Mucosa of rectum (tissue), 2 donors: ENCODE data around the gene LRRC63.

Source experiments
- H3K27ac ChIP-seq, 2 donors: one replicate each; pipeline ENCODE4 v1.7.0; 2013; ENCODE audit warnings: inconsistent platforms in 2 of 2, low read depth in 2 of 2, low read length in 2 of 2
- H3K27me3 ChIP-seq, 2 donors: one replicate each; pipeline ENCODE4 v1.7.0; 2013; ENCODE audit warnings: low read length in 2 of 2; ENCODE audit not compliant: control insufficient read depth in 2 of 2, insufficient read depth in 2 of 2
- H3K36me3 ChIP-seq, 2 donors: one replicate each; pipeline ENCODE4 v1.7.0; 2013; ENCODE audit warnings: low read length in 2 of 2; ENCODE audit not compliant: control insufficient read depth in 2 of 2, insufficient read depth in 2 of 2
- H3K4me1 ChIP-seq, 2 donors: one replicate each; pipeline ENCODE4 v1.7.0; 2013; ENCODE audit warnings: low read length in 2 of 2, mild to moderate bottlenecking in 1 of 2; ENCODE audit not compliant: control insufficient read depth in 2 of 2, insufficient read depth in 2 of 2
- H3K4me3 ChIP-seq, 2 donors: one replicate each; pipeline ENCODE4 v1.7.0; 2013; ENCODE audit warnings: low read length in 2 of 2
- H3K9ac ChIP-seq, 2 donors: one replicate each; pipeline ENCODE4 v1.7.0; 2013; ENCODE audit warnings: low read length in 2 of 2, low read depth in 1 of 2, mild to moderate bottlenecking in 1 of 2
- H3K9me3 ChIP-seq, 2 donors: one replicate each; pipeline ENCODE4 v1.7.0; 2013; ENCODE audit warnings: low read length in 2 of 2; ENCODE audit not compliant: control insufficient read depth in 2 of 2
- donor health status: healthy.
- donor health status: Normal muscosa, but diverticular disease.

The LRRC63 gene

DNA sequence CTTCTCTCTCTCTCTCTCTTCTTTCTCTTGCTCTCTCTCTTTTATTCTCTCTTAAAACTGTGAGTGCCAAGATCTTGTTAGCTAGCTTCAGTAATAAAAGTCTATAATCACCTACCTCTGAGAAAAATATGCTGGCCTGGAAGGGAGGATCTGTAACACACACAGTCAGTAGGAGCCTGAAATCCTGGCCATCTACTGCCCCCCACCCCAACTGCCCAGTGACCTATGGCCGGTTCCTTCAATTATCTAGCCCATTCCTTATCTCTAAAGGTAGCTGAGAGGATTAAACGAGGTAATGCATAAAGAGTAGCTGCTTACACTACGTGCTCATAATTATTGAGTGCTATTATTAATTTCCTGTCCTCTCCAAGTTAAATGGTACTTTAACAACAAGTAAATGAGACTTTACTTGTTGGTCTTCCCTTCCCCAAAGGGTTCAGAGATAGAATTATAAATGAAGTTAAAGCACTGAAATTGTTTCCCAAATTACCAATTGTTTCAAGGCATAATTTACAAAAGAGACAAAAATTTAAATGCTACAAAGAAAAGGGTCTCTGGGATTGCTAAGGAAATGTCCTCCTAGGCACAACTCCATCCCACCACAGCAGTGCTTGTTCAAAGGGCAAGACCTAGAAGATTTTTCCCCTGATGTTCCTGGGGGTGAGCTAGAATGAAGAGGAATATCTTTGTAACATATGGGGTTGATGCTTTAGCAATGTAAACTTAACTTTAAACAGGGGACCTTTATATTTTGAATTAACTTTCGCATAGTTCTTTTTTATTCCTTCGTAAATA lies 31.6 kb upstream of the LRRC63 start:
- Histone ChIP-seq H3K9me3 (no peaks in the 10 kb centered on the region), H3K27me3 (no peaks in the 10 kb centered on the region), H3K9ac (peak overlapping the region; percentile 8 to 48), H3K4me1 (peaks cover 0 to 3% of the 10 kb centered on the region in 2 donors), H3K27ac (peak overlapping the region; percentile 44 to 62), H3K36me3 (no peaks in the 10 kb centered on the region), H3K4me3 (peak overlapping the region; percentile 34 to 78)

DNA sequence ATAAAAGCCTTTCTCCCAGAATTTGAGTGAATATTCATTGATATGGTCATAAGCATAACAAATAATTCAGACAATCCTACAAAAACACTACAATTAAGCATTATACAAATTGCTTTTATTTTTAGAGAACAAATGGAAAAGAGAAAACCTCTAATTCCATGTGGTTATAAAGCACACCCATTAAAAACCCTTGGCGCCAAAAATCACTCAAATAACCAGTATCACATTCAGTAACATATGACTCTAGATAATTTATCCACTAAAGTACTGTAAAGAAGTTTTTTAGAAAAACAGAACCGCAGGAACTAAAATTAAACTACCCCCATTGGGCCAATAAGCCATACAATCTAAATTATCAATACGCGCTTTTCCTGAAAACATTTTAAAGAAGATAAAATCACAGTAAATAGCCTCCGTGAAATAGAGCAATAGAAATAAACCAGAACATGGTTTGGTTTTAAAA lies 30.3 kb upstream of the LRRC63 start:
- Histone ChIP-seq H3K4me3 (peak overlapping the region; percentile 51 to 78), H3K9me3 (no peaks in the 10 kb centered on the region), H3K9ac (peak overlapping the region in 1 of 2 donors; percentile 70), H3K36me3 (no peaks in the 10 kb centered on the region), H3K27me3 (no peaks in the 10 kb centered on the region), H3K27ac (peak overlapping the region; percentile 64 to 75), H3K4me1 (no peaks in the 10 kb centered on the region)

DNA sequence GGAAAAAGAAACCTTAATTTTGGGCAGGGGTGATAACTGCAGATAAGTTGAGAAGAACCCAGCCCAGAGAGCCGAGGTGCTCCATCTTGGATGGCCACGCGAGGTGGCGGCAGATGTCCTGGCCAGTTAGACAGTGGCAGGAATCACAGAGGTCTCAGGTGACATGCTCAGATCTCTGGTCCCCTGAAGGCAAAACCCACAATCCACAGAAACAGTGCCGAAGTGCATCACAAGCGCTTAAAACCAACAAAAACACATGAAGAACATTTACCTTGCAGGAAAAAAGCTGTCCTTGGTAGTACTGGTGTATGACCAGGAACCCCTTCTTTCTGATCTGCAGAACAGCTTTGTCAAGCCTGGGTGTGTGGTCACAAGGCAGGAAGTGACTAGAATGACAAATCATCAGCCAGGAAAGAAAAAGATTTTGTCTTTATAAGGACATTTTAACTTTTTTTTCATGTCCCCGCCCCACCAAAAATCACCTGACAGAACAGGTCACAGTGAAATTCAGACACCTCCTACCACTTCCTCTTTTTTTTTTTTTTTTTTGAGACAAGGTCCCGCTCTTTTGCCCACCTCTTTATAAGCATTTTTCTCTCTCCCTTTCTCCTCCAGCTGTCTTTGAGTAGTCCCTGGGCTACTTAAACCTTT lies 29.8 kb upstream of the LRRC63 start, which contains the start of gene LCP1:
Gene LCP1, minus strand, starts transcription at position 338 of the 651 bp plus-strand sequence. CDS start 22,515 bp downstream, outside the sequence.
- H3K27ac ChIP-seq, result peak within 1 kb of the TSS; percentile 64 to 75
- no peaks in the 10 kb centered on the region for H3K36me3 ChIP-seq
- H3K27me3 ChIP-seq, result no peaks in the 10 kb centered on the region
- peak within 1 kb of the TSS in 1 of 2 donors; percentile 70 for H3K9ac ChIP-seq
- H3K9me3 ChIP-seq, result no peaks in the 10 kb centered on the region
- peak within 1 kb of the TSS; percentile 51 to 78 for H3K4me3 ChIP-seq
- H3K4me1 ChIP-seq, result no peaks in the 10 kb centered on the region

DNA sequence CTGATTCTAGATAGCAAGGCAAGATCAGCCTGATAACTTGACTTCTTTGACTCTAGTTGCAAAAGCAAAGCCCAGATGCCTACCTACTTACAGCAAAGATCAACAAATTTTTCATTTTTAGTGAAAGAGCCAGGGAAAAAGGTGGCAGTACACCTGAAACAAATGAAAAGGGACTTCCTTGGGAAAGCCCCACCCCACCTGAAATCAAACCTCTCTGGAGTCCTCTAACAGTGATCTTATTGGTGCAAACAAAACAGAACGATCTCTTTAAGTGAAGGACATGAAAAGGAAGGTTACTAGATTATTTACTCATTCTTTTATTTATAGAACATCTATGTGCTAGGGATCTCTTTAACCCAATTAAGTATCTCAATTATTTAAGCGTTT lies 29.2 kb upstream of the LRRC63 start:
- Histone ChIP-seq H3K9ac (no peak overlapping the region), H3K36me3 (no peaks in the 10 kb centered on the region), H3K4me3 (peak overlapping the region in 1 of 2 donors; percentile 78), H3K9me3 (no peaks in the 10 kb centered on the region), H3K27me3 (no peaks in the 10 kb centered on the region), H3K4me1 (no peaks in the 10 kb centered on the region), H3K27ac (peak overlapping the region in 1 of 2 donors; percentile 64)

DNA sequence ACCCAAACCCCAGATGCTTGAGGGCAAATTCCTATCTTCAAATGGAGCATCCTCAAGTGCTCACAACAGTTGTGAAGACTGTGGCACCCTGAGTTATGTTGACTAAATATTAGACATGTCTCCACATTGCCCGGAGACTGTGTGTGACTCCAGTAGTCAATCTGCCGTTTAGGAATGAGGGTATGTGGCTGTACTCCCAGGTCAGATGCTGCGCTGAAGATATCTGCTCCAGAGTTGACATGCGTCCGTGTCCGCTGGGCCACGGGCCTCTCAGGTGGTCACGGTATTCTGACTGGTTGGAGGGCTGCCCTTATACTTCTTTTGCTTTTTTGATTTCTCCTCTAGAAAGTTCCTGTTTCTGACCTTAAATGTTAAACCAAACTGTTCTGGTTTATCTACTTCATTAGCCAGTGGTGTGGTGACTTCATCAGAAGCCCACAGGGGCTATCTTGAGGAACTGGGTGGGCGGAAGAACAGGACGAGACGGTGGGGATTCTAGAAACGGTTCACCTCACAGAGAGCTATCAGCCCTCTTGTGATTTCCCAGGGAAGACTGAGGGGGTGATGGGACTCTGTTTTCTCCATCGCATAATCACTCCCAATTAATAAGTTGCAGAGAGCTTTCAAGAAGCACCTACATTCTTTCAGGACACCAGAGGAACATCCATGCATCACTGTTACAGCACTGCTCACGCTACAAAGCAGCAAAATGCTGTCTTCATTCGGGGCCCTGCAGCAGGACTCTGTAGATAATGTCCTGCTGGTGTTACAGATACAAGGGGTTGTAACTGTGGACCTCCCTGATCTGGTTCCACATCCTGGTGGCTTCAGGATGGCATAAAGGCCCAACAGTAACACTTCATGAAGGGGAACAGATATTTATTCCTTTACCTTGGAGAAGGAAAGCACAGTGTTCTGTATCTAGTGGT lies 28.4 kb upstream of the LRRC63 start:
- no peak overlapping the region for H3K4me3 ChIP-seq
- H3K27me3 ChIP-seq, result no peaks in the 10 kb centered on the region
- H3K36me3 ChIP-seq, result no peaks in the 10 kb centered on the region
- peak overlapping the region in 1 of 2 donors; percentile 34 for H3K27ac ChIP-seq
- no peaks in the 10 kb centered on the region for H3K9me3 ChIP-seq
- H3K9ac ChIP-seq, result no peak overlapping the region
- no peaks in the 10 kb centered on the region for H3K4me1 ChIP-seq

DNA sequence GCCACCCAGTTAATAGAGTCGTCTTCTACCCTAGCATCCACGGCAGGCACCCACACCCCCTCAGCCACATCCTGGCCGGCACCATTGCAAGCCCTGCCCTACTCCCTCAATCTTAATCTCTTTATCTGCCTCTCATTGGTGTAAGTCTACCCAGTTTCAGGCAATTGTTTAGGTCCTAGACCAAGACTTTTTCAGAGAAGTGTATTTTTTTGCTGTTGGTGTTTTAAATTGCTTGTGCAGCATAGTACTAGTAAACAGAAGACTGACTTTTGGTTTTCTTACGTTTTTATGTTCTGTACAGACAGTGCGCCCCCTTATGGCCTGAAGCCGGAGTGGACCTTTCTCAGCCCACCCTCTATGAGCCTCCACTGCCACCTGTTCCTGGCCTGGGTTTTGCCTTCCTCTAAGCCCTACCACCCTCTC lies 27.4 kb upstream of the LRRC63 start:
- Histone ChIP-seq H3K27me3 (no peaks in the 10 kb centered on the region), H3K4me1 (no peaks in the 10 kb centered on the region), H3K27ac (peak overlapping the region in 1 of 2 donors; percentile 50), H3K9me3 (no peaks in the 10 kb centered on the region), H3K9ac (peak overlapping the region in 1 of 2 donors; percentile 53), H3K4me3 (peak overlapping the region in 1 of 2 donors; percentile 49), H3K36me3 (no peaks in the 10 kb centered on the region)

DNA sequence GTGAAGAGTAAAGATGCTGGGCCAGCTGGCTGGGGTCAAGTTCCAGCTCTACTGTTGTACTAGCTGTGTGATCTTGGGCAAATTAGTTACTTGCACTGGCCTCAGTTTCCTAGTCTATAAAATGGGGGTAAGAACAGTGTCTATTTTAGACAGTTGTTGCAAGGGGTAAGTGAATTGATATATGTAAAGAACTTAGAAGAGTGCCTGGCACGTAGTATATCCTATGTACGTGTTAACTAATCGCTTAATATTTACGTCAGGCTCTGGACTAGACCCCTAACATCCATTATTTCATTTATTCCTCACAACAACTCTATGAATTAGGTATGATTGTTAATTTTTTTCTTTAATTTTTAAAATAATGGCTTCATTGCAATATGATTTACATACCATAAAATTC lies 26.1 kb upstream of the LRRC63 start:
- Histone ChIP-seq H3K27ac (no peak overlapping the region), H3K4me3 (no peak overlapping the region), H3K27me3 (no peaks in the 10 kb centered on the region), H3K36me3 (no peaks in the 10 kb centered on the region), H3K9me3 (no peaks in the 10 kb centered on the region), H3K9ac (no peak overlapping the region), H3K4me1 (no peaks in the 10 kb centered on the region)

DNA sequence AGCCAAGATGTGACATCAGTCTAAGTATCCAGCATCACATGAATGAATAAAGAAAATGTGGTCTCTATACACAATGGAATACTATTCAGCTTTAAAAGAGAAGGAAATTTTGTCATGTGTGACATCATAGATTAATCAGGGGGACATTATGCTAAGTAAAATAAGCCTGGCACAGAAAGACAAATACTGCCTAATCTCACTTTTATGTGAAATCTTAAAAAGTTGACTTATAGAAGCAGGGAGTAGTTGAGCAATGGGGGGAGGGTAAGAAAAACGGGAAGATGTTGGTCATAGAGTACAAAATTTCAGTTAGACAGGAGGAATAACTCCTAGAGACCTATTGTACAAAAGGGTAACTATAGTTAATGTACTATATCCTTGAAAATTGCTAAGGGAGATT lies 19.3 kb upstream of the LRRC63 start:
- H3K4me1 ChIP-seq, result no peaks in the 10 kb centered on the region

DNA sequence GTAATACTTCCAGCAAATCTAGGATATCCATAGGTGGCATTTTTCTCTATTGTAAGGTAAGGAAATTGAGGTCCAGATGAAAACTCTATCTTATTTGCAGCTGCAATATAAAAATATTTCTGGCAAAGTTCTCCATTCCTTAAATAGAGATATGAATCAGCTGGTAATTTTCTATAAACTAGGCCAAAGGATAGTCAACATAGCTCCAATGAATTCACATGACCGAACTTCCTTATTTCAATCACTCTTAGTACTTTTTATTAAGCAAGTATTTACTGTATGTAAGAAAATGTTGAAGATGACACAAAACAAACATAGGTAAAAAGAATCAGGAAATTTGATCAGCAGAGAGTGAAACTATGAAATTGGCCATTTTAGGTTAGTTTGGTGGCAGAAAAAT lies 16.7 kb upstream of the LRRC63 start:
- H3K4me1 ChIP-seq, result no peaks in the 10 kb centered on the region

More for the DNA sequence above, 19.3 kb upstream of the LRRC63 start:
- H3K9me3 ChIP-seq, result no peaks in the 10 kb centered on the region
- H3K9ac ChIP-seq, result no peak overlapping the region
- H3K36me3 ChIP-seq, result no peaks in the 10 kb centered on the region
- H3K27ac ChIP-seq, result no peak overlapping the region
- no peak overlapping the region for H3K4me3 ChIP-seq
- H3K27me3 ChIP-seq, result no peaks in the 10 kb centered on the region

More for the DNA sequence above, 16.7 kb upstream of the LRRC63 start:
- no peak overlapping the region for H3K9ac ChIP-seq
- no peaks in the 10 kb centered on the region for H3K36me3 ChIP-seq
- H3K4me3 ChIP-seq, result no peak overlapping the region
- no peaks in the 10 kb centered on the region for H3K27me3 ChIP-seq
- H3K9me3 ChIP-seq, result no peaks in the 10 kb centered on the region
- H3K27ac ChIP-seq, result no peak overlapping the region
